GM13976 (cell line): ENCODE measurements around the gene SRPX2.
A peak's percentile ranks its signal among the peaks of the same experiment; 100 is the strongest.

Experiments
- DNase-seq: peaks from one replicate; pipeline ENCODE4 v3.0.0; 2012; ENCODE audit warnings: low spot score
- in situ Hi-C: fragments of 300-500 bp; cut with MboI; formaldehyde crosslinking; loops from one replicate; pipeline ENCODE4 v1.12.0; 2022; ENCODE audit warnings: low sequenced_read_pairs, mixed read lengths, inconsistent platforms; ENCODE audit not compliant: unreplicated experiment
- TF ChIP-seq, protein P1 (sequence below): IDR thresholded peaks from 2 replicates; pipeline ENCODE4 v1.5.1; 2012; ENCODE audit warnings: borderline replicate concordance, mild to moderate bottlenecking; ENCODE audit not compliant: insufficient read depth; ENCODE audit errors: extremely low read depth, missing control alignments, control extremely low read depth

The SRPX2 gene

DNA sequence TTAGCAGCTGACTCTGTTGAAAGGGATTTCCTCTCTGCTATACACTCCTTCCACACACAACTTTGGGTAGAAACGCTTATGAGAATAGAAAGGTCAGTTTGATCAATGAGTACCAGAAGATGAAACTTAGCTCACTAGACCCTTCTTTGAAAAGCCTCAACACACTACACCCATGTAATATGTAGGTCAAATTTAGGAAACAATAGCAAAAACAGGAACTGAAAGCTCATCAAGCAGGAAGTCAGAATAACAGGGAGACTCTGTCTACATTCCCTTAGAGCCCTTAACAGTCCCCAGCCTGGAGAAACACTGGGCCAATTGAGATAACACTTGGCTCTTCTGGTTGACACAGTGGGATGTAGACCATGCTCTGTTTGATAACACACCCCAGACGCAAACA lies 30.7 kb downstream of the SRPX2 start:
- in situ Hi-C loops: loop anchor here (25.0 kb wide), 1 partner anchor 162 kb away; no protein-coding TSS in a partner anchor
- no peak for DNase-seq
- TF ChIP-seq, protein P1, sequence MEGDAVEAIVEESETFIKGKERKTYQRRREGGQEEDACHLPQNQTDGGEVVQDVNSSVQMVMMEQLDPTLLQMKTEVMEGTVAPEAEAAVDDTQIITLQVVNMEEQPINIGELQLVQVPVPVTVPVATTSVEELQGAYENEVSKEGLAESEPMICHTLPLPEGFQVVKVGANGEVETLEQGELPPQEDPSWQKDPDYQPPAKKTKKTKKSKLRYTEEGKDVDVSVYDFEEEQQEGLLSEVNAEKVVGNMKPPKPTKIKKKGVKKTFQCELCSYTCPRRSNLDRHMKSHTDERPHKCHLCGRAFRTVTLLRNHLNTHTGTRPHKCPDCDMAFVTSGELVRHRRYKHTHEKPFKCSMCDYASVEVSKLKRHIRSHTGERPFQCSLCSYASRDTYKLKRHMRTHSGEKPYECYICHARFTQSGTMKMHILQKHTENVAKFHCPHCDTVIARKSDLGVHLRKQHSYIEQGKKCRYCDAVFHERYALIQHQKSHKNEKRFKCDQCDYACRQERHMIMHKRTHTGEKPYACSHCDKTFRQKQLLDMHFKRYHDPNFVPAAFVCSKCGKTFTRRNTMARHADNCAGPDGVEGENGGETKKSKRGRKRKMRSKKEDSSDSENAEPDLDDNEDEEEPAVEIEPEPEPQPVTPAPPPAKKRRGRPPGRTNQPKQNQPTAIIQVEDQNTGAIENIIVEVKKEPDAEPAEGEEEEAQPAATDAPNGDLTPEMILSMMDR: no peak

DNA sequence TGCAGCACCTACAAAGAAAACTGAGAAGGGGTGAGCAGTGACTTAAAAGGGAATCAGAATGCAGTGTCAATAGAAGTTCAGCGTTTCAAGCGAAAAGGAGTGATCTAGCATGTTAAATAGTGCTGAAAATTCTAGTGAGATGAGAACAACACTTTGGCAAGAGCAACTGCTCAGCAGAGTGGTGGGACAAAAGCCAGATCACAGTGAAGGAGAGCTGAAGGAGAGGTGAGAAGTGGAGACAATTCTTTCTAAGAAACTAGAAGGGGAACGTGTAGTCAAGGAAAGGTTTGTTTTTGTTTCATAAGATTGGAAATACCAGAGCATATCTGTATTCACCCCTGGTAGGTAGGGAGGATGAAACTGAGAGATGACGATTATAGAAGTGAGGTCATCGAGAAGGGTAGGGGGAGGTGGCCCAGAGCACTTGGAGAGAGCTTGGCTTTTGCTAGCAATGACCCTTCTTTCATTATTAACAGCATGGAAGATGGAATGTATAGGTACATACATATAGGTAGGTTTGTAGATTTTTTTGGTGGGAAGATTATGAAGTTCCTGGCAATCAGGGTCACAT lies 33.7 kb downstream of the SRPX2 start:
- in situ Hi-C loops: no loop called here
- DNase-seq: no peak
- TF ChIP-seq, protein P1: no peak

DNA sequence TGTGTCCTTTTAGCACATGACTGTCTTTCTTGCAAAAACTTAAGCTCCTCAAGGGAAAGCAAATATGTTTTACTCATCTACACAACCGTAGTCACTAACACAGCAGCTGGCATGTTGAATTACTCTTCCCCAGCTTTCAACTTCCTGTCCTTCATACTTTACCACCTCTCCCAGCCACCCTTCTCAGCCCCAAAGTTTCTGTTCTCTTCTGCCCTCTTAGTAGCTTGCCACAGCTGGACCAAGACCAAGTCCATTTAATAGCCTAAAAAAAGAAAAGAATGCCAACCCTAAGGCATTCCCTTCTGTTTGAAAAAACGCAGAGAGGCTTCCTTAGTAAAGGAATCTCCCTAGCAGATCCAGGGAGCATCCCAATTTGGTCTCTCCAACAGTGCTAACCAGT lies 36.8 kb downstream of the SRPX2 start:
- in situ Hi-C loops: no loop called here
- TF ChIP-seq, protein P1: no peak
- no peak for DNase-seq

DNA sequence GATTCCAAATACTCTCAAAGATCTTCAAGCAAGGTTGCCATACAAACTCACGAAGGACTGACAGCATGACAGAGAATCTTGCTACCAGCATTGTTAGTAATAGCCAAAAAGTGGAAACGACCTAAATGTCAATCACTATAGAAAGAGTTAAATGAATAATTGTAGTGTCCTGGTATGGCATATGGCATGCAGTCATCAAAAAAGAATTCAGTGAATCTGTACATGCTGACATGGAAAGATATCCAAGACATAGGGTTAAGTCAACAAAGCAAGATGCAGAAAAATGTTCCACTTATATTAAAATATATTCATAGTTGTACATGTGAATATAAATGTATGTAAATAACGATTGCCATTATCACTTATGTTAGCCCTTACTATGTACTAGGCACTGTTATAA lies 37.6 kb downstream of the SRPX2 start:
- no peak for DNase-seq
- TF ChIP-seq, protein P1: no peak
- in situ Hi-C loops: no loop called here

DNA sequence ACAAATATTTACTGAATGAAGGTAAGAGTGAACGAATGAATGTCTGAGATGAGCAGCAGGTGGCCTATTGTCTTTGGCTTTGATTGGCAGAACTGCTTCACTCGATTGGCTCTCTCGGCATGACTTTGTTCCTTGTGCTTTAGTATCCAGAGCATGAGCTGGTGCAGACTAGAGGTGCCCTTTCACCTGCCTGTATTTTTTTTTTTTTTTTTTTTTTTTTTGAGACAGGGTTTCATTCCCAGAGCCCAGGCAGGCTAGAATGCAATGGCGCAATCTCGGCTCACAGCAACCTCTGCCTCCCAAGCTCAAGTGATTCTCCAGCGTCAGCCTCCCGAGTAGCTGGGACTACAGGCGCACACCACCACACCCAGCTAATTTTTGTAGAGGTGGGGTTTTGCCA lies 38.9 kb downstream of the SRPX2 start:
- in situ Hi-C loops: no loop called here
- TF ChIP-seq, protein P1: no peak
- no peak for DNase-seq

DNA sequence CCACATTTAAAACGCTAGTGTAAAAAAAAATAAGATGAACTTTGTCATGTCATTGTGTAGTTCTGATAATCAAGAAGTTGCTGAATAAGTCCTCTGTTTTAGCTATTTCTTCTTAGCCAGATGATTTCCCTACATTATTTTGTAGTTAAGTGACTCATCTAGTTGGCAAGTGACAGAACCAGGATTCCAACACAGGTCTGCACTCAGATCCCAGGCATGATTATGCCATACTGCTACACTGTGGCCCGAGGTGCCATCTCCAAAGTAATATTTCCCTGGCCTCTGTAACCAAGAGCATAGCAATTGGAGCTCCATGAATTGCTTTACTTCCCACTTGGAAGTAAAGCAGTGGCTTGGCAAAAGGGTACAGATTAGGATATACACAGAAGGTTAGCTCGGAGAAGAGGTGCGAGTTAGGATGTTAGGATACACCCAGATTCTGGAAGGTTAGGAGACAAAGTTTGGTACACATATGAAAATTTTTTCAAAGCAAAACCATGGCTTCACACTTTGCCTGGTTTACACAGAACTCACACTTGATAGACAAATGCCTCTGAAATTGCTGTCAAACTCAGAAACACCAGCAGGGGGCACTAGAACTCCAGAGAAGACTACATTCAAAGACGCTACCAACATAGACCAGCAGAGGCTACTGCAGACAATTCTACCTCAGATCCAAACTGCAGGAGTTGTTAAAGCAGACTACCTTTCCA lies 41.4 kb downstream of the SRPX2 start:
- TF ChIP-seq, protein P1: peak; percentile 62
- peak; percentile 60 for DNase-seq
- in situ Hi-C loops: loop anchor here (5.0 kb wide), 1 partner anchor 82 kb away; no protein-coding TSS in a partner anchor

DNA sequence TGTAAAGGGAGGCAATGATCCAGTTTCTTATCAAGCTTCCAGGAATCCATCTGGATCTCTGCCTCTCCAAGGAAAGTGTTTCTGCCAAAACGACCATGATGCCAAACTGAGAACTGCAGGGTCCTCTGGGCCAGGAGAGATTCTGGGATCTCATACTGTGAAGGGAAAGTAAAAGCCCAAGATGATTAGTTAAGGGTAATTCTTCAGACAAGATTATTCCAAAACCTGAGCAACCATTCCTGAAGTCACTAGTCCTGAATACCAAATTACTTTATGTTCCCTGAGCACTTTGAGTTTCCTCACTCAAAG lies 42.0 kb downstream of the SRPX2 start:
- no peak for DNase-seq
- TF ChIP-seq, protein P1: no peak
- in situ Hi-C loops: loop anchor here (5.0 kb wide), 1 partner anchor 81 kb away; no protein-coding TSS in a partner anchor
